Lung (tissue), 12 donors: ENCODE measurements around the gene SCN2B. TPM values are rescaled to one million over a fixed set of nuclear protein-coding genes. Genes with fewer than 3 reads are reported as not detected.

Experiments
- ATAC-seq: fragments of 200-7000 bp; cut with Tn5 transposase; one replicate; pipeline ENCODE4 v1.9.1; 2020; ENCODE audit warnings: moderate number of reproducible peaks; ENCODE audit not compliant: insufficient read depth, low FRiP score
- DNase-seq, 3 donors: peaks; one replicate each; pipeline ENCODE4 v3.0.0-alpha.2; 2013 to 2017
- H3K27ac ChIP-seq, 2 donors: one replicate each; pipeline ENCODE4 v1.5.1; 2013; ENCODE audit warnings: mild to moderate bottlenecking in 2 of 2, moderate library complexity in 2 of 2, control low read depth in 1 of 2, inconsistent platforms in 1 of 2, low read depth in 1 of 2, low read length in 1 of 2
- H3K27me3 ChIP-seq, 3 donors: one replicate each; pipeline ENCODE4 v1.5.1; 2013; ENCODE audit warnings: low read length in 2 of 3; ENCODE audit not compliant: control insufficient read depth in 3 of 3, insufficient read depth in 3 of 3
- H3K36me3 ChIP-seq, 4 donors: one replicate each; pipeline ENCODE4 v1.5.1; 2013; ENCODE audit warnings: low read length in 4 of 4, mild to moderate bottlenecking in 1 of 4, moderate library complexity in 1 of 4; ENCODE audit not compliant: control insufficient read depth in 4 of 4, insufficient read depth in 4 of 4
- H3K4me1 ChIP-seq, 5 donors: one replicate each; pipeline ENCODE4 v1.5.1; 2013; ENCODE audit warnings: low read length in 5 of 5, mild to moderate bottlenecking in 2 of 5, moderate library complexity in 1 of 5; ENCODE audit not compliant: control insufficient read depth in 5 of 5, insufficient read depth in 5 of 5
- H3K4me3 ChIP-seq: one replicate; pipeline ENCODE4 v1.5.1; 2013; ENCODE audit warnings: mild to moderate bottlenecking, control low read depth, moderate library complexity
- H3K9ac ChIP-seq, 2 donors: one replicate each; pipeline ENCODE4 v1.5.1; 2013; ENCODE audit warnings: low read length in 2 of 2, control low read depth in 1 of 2; ENCODE audit not compliant: insufficient read depth in 1 of 2
- H3K9me3 ChIP-seq, 4 donors: one replicate each; pipeline ENCODE4 v1.5.1; 2013; ENCODE audit warnings: low read length in 3 of 4, mild to moderate bottlenecking in 1 of 4, moderate library complexity in 1 of 4; ENCODE audit not compliant: control insufficient read depth in 4 of 4, insufficient read depth in 3 of 4
- WGBS, 2 donors: extraction: QIAGEN DNeasy Blood & Tissue Kit; methylation state at CpG; one replicate each; pipeline ENCODE4 v1.1.7; 2013; 5-methylcytosine and 5-hydroxymethylcytosine counted together
- polyA plus RNA-seq, 2 donors: library from polyadenylated mRNA; stranded (reverse); fragments of 200-250 nt; gene quantifications; one replicate each; pipeline ENCODE4 v1.2.1, GENCODE V29; 2013
- total RNA-seq, 2 donors: library from RNA; depleted of rRNA in 1 of 2; stranded (reverse); fragments of >200 nt in 1 of 2; gene quantifications; one replicate each; pipeline ENCODE4 v1.2.1, GENCODE V29; 2014 to 2021
- TF ChIP-seq, protein P1 (sequence below): IDR thresholded peaks from 2 replicates; pipeline ENCODE4 v1.5.1; 2012; ENCODE audit warnings: mild to moderate bottlenecking; ENCODE audit errors: control extremely low read depth, extremely low read depth
- donor health status: control.
- donor health status: control.
- donor health status: Bipolar disorder and iron deficiency.
- donor health status: healthy.
- donor health status: DM: yes; HTN: yes; CAD: no.

SCN2B gene
- total and polyA plus RNA-seq, 4 donors = 0.03 to 1.6 (median 0.62) TPM

- Histone ChIP-seq H3K27ac (no peak overlapping the region), H3K4me3 (no peak overlapping the region), H3K4me1 (peaks cover 0 to 12% (median 6%) of the 10 kb centered on the region in 5 donors), H3K9me3 (no peaks in the 10 kb centered on the region), H3K9ac (no peak overlapping the region), H3K27me3 (no peaks in the 10 kb centered on the region), H3K36me3 (no peaks in the 10 kb centered on the region)
- no peak for ATAC-seq
- TF ChIP-seq, protein P1, sequence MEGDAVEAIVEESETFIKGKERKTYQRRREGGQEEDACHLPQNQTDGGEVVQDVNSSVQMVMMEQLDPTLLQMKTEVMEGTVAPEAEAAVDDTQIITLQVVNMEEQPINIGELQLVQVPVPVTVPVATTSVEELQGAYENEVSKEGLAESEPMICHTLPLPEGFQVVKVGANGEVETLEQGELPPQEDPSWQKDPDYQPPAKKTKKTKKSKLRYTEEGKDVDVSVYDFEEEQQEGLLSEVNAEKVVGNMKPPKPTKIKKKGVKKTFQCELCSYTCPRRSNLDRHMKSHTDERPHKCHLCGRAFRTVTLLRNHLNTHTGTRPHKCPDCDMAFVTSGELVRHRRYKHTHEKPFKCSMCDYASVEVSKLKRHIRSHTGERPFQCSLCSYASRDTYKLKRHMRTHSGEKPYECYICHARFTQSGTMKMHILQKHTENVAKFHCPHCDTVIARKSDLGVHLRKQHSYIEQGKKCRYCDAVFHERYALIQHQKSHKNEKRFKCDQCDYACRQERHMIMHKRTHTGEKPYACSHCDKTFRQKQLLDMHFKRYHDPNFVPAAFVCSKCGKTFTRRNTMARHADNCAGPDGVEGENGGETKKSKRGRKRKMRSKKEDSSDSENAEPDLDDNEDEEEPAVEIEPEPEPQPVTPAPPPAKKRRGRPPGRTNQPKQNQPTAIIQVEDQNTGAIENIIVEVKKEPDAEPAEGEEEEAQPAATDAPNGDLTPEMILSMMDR = no peak
- WGBS, 2 donors = 87 to 90% methylated on average over 12 of the region's 12 CpGs
- no peak for DNase-seq
These were observed 8.5 kb downstream of the SCN2B start for GRCh38 chr11:118167906-118168305.

- WGBS, 2 donors = 88 to 91% methylated on average over 2 of the region's 2 CpGs
- no peaks in the 10 kb centered on the region for H3K27me3 ChIP-seq
- H3K36me3 ChIP-seq = no peaks in the 10 kb centered on the region
- no peak overlapping the region for H3K9ac ChIP-seq
- DNase-seq = no peak
- TF ChIP-seq, protein P1 = no peak
- H3K4me3 ChIP-seq = no peak overlapping the region
- no peaks in the 10 kb centered on the region for H3K9me3 ChIP-seq
- ATAC-seq = no peak
- H3K27ac ChIP-seq = no peak overlapping the region
- H3K4me1 ChIP-seq = peaks cover 0 to 12% (median 6%) of the 10 kb centered on the region in 5 donors
These were observed 9.2 kb downstream of the SCN2B start for GRCh38 chr11:118167253-118167652.

DNA sequence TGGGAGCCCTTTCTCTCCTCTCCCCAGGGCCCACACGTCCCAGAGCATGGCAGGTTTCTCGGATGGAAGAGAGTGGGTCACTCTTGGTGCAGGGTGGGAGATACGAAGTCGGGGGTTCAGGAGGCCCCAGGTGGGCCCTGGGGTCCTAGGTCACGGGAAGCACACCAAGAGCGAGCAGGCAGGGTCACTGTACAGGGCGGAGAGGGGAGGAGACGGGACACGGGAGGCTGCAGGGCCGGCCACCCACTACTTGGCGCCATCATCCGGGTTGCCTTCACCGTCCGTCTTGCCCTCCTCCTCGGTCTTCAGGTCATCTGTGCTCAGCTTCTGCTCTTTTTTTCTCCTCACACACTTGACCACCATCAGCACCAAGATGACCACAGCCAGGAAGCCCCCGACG lies 9.8 kb downstream of the SCN2B start:
- Histone ChIP-seq H3K4me3 (no peak overlapping the region), H3K9me3 (no peaks in the 10 kb centered on the region), H3K4me1 (peaks cover 0 to 10% (median 6%) of the 10 kb centered on the region in 5 donors), H3K27me3 (no peaks in the 10 kb centered on the region), H3K27ac (no peak overlapping the region), H3K36me3 (no peaks in the 10 kb centered on the region), H3K9ac (no peak overlapping the region)
- ATAC-seq (no peak), DNase-seq (no peak)
- WGBS, 2 donors = 87 to 88% methylated on average over 15 to 17 of the region's 17 CpGs
- TF ChIP-seq, protein P1 = no peak

- WGBS, 2 donors = 68 to 89% methylated on average over 2 of the region's 2 CpGs
- no peak for DNase-seq
- no peak overlapping the region for H3K4me3 ChIP-seq
- H3K9me3 ChIP-seq = peaks cover 0 to under 1% (median 0%) of the 10 kb centered on the region in 4 donors
- no peak overlapping the region for H3K27ac ChIP-seq
- no peaks in the 10 kb centered on the region for H3K27me3 ChIP-seq
- no peak overlapping the region for H3K9ac ChIP-seq
- no peaks in the 10 kb centered on the region for H3K36me3 ChIP-seq
- no peaks in the 10 kb centered on the region for H3K4me1 ChIP-seq
- ATAC-seq = no peak
- TF ChIP-seq, protein P1 = no peak
These were observed 11.6 kb downstream of the SCN2B start for GRCh38 chr11:118164885-118165284.
